ENCODE data around the gene CCDC63. TPM values are rescaled to one million over a fixed set of nuclear protein-coding genes. Genes with fewer than 3 reads are reported as not detected.

CCDC63 gene
- total RNA-seq, 2 donors from 2014 or later = not detected

- Histone ChIP-seq H3K4me1 (no peaks in the 10 kb centered on the region), H3K27ac (no peak overlapping the region), H3K4me3 (no peak overlapping the region), H3K36me3 (no peaks in the 10 kb centered on the region), H3K9me3 (no peaks in the 10 kb centered on the region), H3K27me3 (no peaks in the 10 kb centered on the region)
- no peak for DNase-seq (ENCODE audit: low spot score)
- no peak for TF ChIP-seq CTCF (IDR thresholded peaks at IDR 0.05)
Observed at GRCh38 chr12:110908377-110909152, 61.8 kb downstream of the CCDC63 start.

GRCh38 chr12:110912263-110912662, 65.5 kb downstream of the CCDC63 start:
- TF ChIP-seq CTCF (IDR thresholded peaks at IDR 0.05) = no peak
- no peak overlapping the region for H3K27ac ChIP-seq

GRCh38 chr12:110913119-110914056, 66.6 kb downstream of the CCDC63 start:
- Histone ChIP-seq H3K36me3 (no peaks in the 10 kb centered on the region), H3K27ac (no peak overlapping the region), H3K4me1 (no peaks in the 10 kb centered on the region), H3K27me3 (no peaks in the 10 kb centered on the region), H3K9me3 (no peaks in the 10 kb centered on the region), H3K4me3 (no peak overlapping the region)
- no peak for DNase-seq (ENCODE audit: low spot score)
- TF ChIP-seq CTCF (IDR thresholded peaks at IDR 0.05) = no peak

More at GRCh38 chr12:110912263-110912662, 65.5 kb downstream of the CCDC63 start:
- Histone ChIP-seq H3K36me3 (no peaks in the 10 kb centered on the region), H3K4me3 (no peak overlapping the region), H3K9me3 (no peaks in the 10 kb centered on the region), H3K4me1 (no peaks in the 10 kb centered on the region), H3K27me3 (no peaks in the 10 kb centered on the region)
- no peak for DNase-seq (ENCODE audit: low spot score)

GRCh38 chr12:110916295-110916875, 69.6 kb downstream of the CCDC63 start:
- no peak for DNase-seq (ENCODE audit: low spot score)
- no peak overlapping the region for H3K27ac ChIP-seq
- H3K9me3 ChIP-seq = no peaks in the 10 kb centered on the region
- H3K4me3 ChIP-seq = no peak overlapping the region
- no peaks in the 10 kb centered on the region for H3K27me3 ChIP-seq
- H3K36me3 ChIP-seq = no peaks in the 10 kb centered on the region
- TF ChIP-seq CTCF (IDR thresholded peaks at IDR 0.05) = no peak
- H3K4me1 ChIP-seq = peaks cover 0 to 11% of the 10 kb centered on the region in 2 donors

- no peak overlapping the region for H3K27ac ChIP-seq
- H3K4me3 ChIP-seq = no peak overlapping the region
- H3K36me3 ChIP-seq = no peaks in the 10 kb centered on the region
Observed at GRCh38 chr12:110917467-110917866, 70.7 kb downstream of the CCDC63 start.

More at GRCh38 chr12:110917467-110917866, 70.7 kb downstream of the CCDC63 start:
- no peaks in the 10 kb centered on the region for H3K27me3 ChIP-seq
- TF ChIP-seq CTCF (IDR thresholded peaks at IDR 0.05) = no peak
- H3K9me3 ChIP-seq = no peaks in the 10 kb centered on the region
- no peak for DNase-seq (ENCODE audit: low spot score)
- peaks cover 0 to 11% of the 10 kb centered on the region in 2 donors for H3K4me1 ChIP-seq
